Muscle layer of colon (tissue), 2 donors: ENCODE data around the gene STRBP.

Source experiments
- H3K27ac ChIP-seq: one replicate; pipeline ENCODE4 v1.7.0; 2013; ENCODE audit warnings: low read depth, mild to moderate bottlenecking, low read length, moderate library complexity
- H3K27me3 ChIP-seq, 2 donors: one replicate each; pipeline ENCODE4 v1.7.0; 2013; ENCODE audit warnings: low read length in 2 of 2, mild to moderate bottlenecking in 2 of 2; ENCODE audit not compliant: insufficient read depth in 2 of 2, control insufficient read depth in 1 of 2
- H3K36me3 ChIP-seq: one replicate; pipeline ENCODE4 v1.7.0; 2013; ENCODE audit warnings: mild to moderate bottlenecking, low read length; ENCODE audit not compliant: insufficient read depth
- H3K4me1 ChIP-seq: one replicate; pipeline ENCODE4 v1.7.0; 2013; ENCODE audit warnings: mild to moderate bottlenecking, low read length; ENCODE audit not compliant: insufficient read depth
- H3K4me3 ChIP-seq, 2 donors: one replicate each; pipeline ENCODE4 v1.7.0; 2013; ENCODE audit warnings: low read length in 2 of 2, low read depth in 1 of 2, mild to moderate bottlenecking in 1 of 2, moderate library complexity in 1 of 2
- H3K9ac ChIP-seq: one replicate; pipeline ENCODE4 v1.7.0; 2013; ENCODE audit warnings: low read length
- H3K9me3 ChIP-seq: one replicate; pipeline ENCODE4 v1.7.0; 2013; ENCODE audit warnings: mild to moderate bottlenecking, low read length
- donor health status: abdominal sarcoma.
- donor health status: Adenocarcinoma of cecum.

Gene STRBP

GRCh38 chr9:123073441-123073840, 194.9 kb downstream of the STRBP start:
- no peak overlapping the region for H3K27ac ChIP-seq
- H3K36me3 ChIP-seq: peaks cover 19% of the 10 kb centered on the region

DNA sequence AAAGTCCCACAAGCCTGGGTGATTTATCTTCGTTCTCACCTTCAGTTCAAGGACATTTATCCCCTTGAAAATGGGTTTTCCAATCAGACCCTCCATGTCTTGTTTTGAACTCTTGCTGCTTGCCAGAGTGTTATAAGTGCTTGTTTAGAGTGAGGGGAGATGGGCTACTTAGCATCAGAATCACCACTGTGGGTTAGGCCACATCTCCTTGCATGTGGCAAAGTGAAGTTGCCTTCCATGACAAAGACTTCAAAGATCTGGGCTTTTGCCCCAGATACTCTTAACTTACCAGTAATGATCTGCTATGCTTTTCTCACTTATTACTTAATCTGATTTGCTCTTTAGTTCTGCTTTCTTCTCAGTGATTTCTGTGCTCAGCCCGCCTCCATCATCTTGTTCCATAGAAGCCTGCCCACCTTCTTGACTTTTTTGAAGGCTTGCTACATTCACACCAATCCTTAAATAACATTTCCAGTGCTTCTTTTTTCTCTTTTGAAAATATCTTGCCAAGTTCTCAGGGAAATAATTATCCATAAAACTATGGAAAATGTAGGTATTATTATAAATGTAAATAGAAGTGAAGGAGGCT, 195.9 kb downstream of the STRBP start:
- Histone ChIP-seq H3K4me3 (no peak overlapping the region), H3K36me3 (peaks cover 13% of the 10 kb centered on the region), H3K27me3 (no peaks in the 10 kb centered on the region), H3K9ac (no peak overlapping the region), H3K27ac (no peak overlapping the region), H3K9me3 (no peaks in the 10 kb centered on the region), H3K4me1 (peaks cover 7% of the 10 kb centered on the region)

More at GRCh38 chr9:123073441-123073840, 194.9 kb downstream of the STRBP start:
- no peak overlapping the region for H3K4me3 ChIP-seq
- peaks cover 7% of the 10 kb centered on the region for H3K4me1 ChIP-seq
- H3K9ac ChIP-seq: no peak overlapping the region
- no peaks in the 10 kb centered on the region for H3K27me3 ChIP-seq
- no peaks in the 10 kb centered on the region for H3K9me3 ChIP-seq
